Measurements from ENCODE around the gene RBM12. TPM values are rescaled to one million over a fixed set of nuclear protein-coding genes. Genes with fewer than 3 reads are reported as not detected.
A peak's percentile ranks its signal among the peaks of the same experiment; 100 is the strongest.

Gene RBM12
- total and polyA plus RNA-seq, 2 of the 4 experiments (the other 2 are of a cell fraction), result 44.7 to 65.8 TPM

GRCh38 chr20:35697696-35698297 lies 33.1 kb upstream of the RBM12 start:
- Histone ChIP-seq H3K23ac (ENCODE audit: low read depth, low read length) (peak overlapping the region; percentile 61; the same call in 1 of the 2 replicates), H3K79me1 (ENCODE audit: low read depth in 1 of 2, low read length in 2 of 2) (peaks cover 26 to 66% of the 10 kb centered on the region in 2 experiments), H3K9me3 (ENCODE audit: control insufficient read depth, insufficient read depth, low read length) (no peaks in the 10 kb centered on the region), H4K20me1 (ENCODE audit: insufficient read depth, low read length) (peaks cover 10% of the 10 kb centered on the region), H3K9me1 (ENCODE audit: insufficient read depth, low read length) (peaks cover 11% of the 10 kb centered on the region), H2BK20ac (ENCODE audit: low read depth, low read length) (no peak overlapping the region), H2AK9ac (replicated peaks; ENCODE audit: low read depth, low read length, poor library complexity) (peak overlapping the region; percentile 97), H3K9ac (ENCODE audit: low read depth, low read length) (0 out of 2 replicates have a peak overlapping the region, but pooled peaks have one; percentile 44), H3K36me3 (ENCODE audit: control insufficient read depth, insufficient read depth, low read length) (peaks cover 25% of the 10 kb centered on the region), H3K14ac (replicated peaks; ENCODE audit: low read depth, low read length) (no peak overlapping the region), H3K4me1 (ENCODE audit: control insufficient read depth, insufficient read depth, low read length) (peaks cover 5% of the 10 kb centered on the region), H2AK5ac (ENCODE audit: low read depth, low read length) (0 out of 2 replicates have a peak overlapping the region, but pooled peaks have one; percentile 9), H3K4me3 (ENCODE audit: insufficient read depth, low read depth, low read length) (peak overlapping the region; percentile 73; the same call in 1 of the 2 replicates), H2AFZ (replicated peaks; ENCODE audit: low read length, poor library complexity) (peak overlapping the region; percentile 94), H3K18ac (ENCODE audit: low read depth, low read length) (no peak overlapping the region), H3K27me3 (ENCODE audit: control insufficient read depth, insufficient read depth, low read length) (no peaks in the 10 kb centered on the region), H3K56ac (ENCODE audit: extremely low read depth, insufficient read depth, low read length) (no peak overlapping the region), H2BK15ac (ENCODE audit: low read depth, low read length) (no peak overlapping the region), H4K8ac (ENCODE audit: low read depth in 2 of 2, low read length in 2 of 2) (peak overlapping the region; percentile 86 to 90; a peak in 2 of 4 replicates), H2BK5ac (ENCODE audit: low read depth, low read length, poor library complexity, severe bottlenecking) (no peak overlapping the region), H4K5ac (ENCODE audit: low read depth, low read length) (no peak overlapping the region), H2BK120ac (ENCODE audit: low read depth, low read length) (no peak overlapping the region), H3K27ac (ENCODE audit: insufficient read depth, low read length) (no peak overlapping the region), H3K4ac (ENCODE audit: low read depth, low read length) (no peak overlapping the region; the same call in 1 of the 2 replicates), H4K91ac (ENCODE audit: insufficient read depth, low read depth, low read length) (no peak overlapping the region), H3K4me2 (ENCODE audit: low read depth, low read length) (peak overlapping the region; percentile 98)
- 100% methylated on average over 1 of the region's 9 CpGs; no CpG with 5 or more reads in 1 of the 2 experiments for WGBS, 2 experiments (ENCODE audit: extremely low coverage in 2 of 2, insufficient read length in 1 of 2)
- ATAC-seq (ENCODE audit: low read depth), result no peak
- in situ Hi-C loops (cut with MboI; ENCODE audit: low sequenced_read_pairs), result no loop called here
- no TSS peak for BruUV-seq (replicated peaks)
- DNase-seq, result no peak
- dilution Hi-C loops (cut with HindIII; ENCODE audit: low sequenced_read_pairs, unreplicated experiment), result no loop called here
- CTCF ChIA-PET, result interaction anchor here (0.6 kb wide), 1 partner anchor 37 kb away, joined by 3 read pairs; no protein-coding TSS in a partner anchor
- intact Hi-C loops (cut with micrococcal nuclease), result loop anchor here (2.0 to 5.0 kb wide), 2 partner anchors 185 to 255 kb away; partner anchors contain the start of gene SCAND1
- POLR2A ChIA-PET (ENCODE audit: unreplicated experiment), result no interaction called here
- TF ChIP-seq RCOR1 (IDR thresholded peaks at IDR 0.05; ENCODE audit: insufficient replicate concordance, low read length) (no peak), MAFK (IDR thresholded peaks at IDR 0.05; ENCODE audit: low read depth, low read length) (no peak), CEBPB (IDR thresholded peaks at IDR 0.05; ENCODE audit: low read depth, low read length) (no peak), CHD1 (IDR thresholded peaks at IDR 0.05; ENCODE audit: low read depth, low read length) (no peak), RFX5 (IDR thresholded peaks at IDR 0.05; ENCODE audit: low read depth, low read length) (no peak), BHLHE40 (IDR thresholded peaks at IDR 0.05; ENCODE audit: low read depth, low read length) (no peak), CTCF (conservative IDR thresholded peaks at IDR 0.05; ENCODE audit: low read depth, low read length) (no peak), POLR2A (IDR thresholded peaks at IDR 0.05; ENCODE audit: low read depth, low read length) (no peak), FOS (IDR thresholded peaks at IDR 0.05; ENCODE audit: low read depth, low read length) (no peak), SMC3 (IDR thresholded peaks at IDR 0.05; ENCODE audit: low read depth, low read length) (no peak), USF2 (IDR thresholded peaks at IDR 0.05; ENCODE audit: low read depth, low read length) (no peak), RAD21 (IDR thresholded peaks at IDR 0.05; ENCODE audit: low read length) (no peak), MXI1 (IDR thresholded peaks at IDR 0.05; ENCODE audit: borderline replicate concordance, low read depth, low read length) (no peak), MAZ (IDR thresholded peaks at IDR 0.05; ENCODE audit: borderline replicate concordance, low read depth, low read length) (no peak), ELK1 (IDR thresholded peaks at IDR 0.05; ENCODE audit: borderline replicate concordance, low read depth, low read length) (no peak)

Data from IMR-90 (cell line).